ENCODE data around the gene BBS1.
"Not testable (repeated sequence)": the region's sequence is repeated elsewhere in the genome, so short reads cannot be mapped to it uniquely, and the experiment has no call there.

The BBS1 gene

GRCh38 chr11:66582565-66583147, 72.2 kb downstream of the BBS1 start:
- not testable (repeated sequence) for DNase-seq
